Activated CD4-positive, alpha-beta T cell treated with anti-CD3 and anti-CD28 coated beads, Interleukin-2, amount 10 ng/mL, durations not matched to agents 7 days and 5 days (primary cell): ENCODE measurements around the gene MBD4. TPM values are rescaled to one million over a fixed set of nuclear protein-coding genes. Genes with fewer than 3 reads are reported as not detected.
A peak's percentile ranks its signal among the peaks of the same experiment; 100 is the strongest.
"Not testable (repeated sequence)": the region's sequence is repeated elsewhere in the genome, so short reads cannot be mapped to it uniquely, and the experiment has no call there.

ENCODE experiments used
- CTCF ChIA-PET: fragments of 350-600 bp; sonication (Branson Sonifier 250); formaldehyde crosslinking; loops from one replicate; lab custom pipeline; 2021; ENCODE audit warnings: antibody characterized with exemption; lab: Charles Lee
- POLR2A ChIA-PET: fragments of 350-600 bp; sonication (Branson Sonifier 250); formaldehyde crosslinking; loops from one replicate; lab custom pipeline; 2021; ENCODE audit warnings: antibody characterized with exemption; lab: Charles Lee
- DNase-seq: peaks from one replicate; pipeline ENCODE4 v3.0.0-alpha.2; 2020
- H3K27ac Mint-ChIP-seq: one replicate; pipeline ENCODE4 v1.8.0; 2021; ENCODE audit warnings: mild to moderate bottlenecking, moderate library complexity, mixed read lengths
- H3K27me3 Mint-ChIP-seq: one replicate; pipeline ENCODE4 v1.8.0; 2021; ENCODE audit warnings: mixed read lengths
- H3K36me3 Mint-ChIP-seq: one replicate; pipeline ENCODE4 v1.8.0; 2021; ENCODE audit warnings: low read depth, mixed read lengths
- H3K4me1 Mint-ChIP-seq: one replicate; pipeline ENCODE4 v1.8.0; 2021; ENCODE audit warnings: mixed read lengths
- H3K4me3 Mint-ChIP-seq: one replicate; pipeline ENCODE4 v1.8.0; 2021; ENCODE audit warnings: mild to moderate bottlenecking, moderate library complexity, mixed read lengths
- H3K9me3 Mint-ChIP-seq: one replicate; pipeline ENCODE4 v1.8.0; 2021; ENCODE audit warnings: mixed read lengths
- total RNA-seq, 2 experiments: library from RNA; stranded (reverse); gene quantifications; one replicate each; pipeline ENCODE4 v1.2.3, GENCODE V29; 2021

Gene MBD4
- total RNA-seq, 2 experiments from 2014 or later = 47.9 to 50.6 TPM

DNA sequence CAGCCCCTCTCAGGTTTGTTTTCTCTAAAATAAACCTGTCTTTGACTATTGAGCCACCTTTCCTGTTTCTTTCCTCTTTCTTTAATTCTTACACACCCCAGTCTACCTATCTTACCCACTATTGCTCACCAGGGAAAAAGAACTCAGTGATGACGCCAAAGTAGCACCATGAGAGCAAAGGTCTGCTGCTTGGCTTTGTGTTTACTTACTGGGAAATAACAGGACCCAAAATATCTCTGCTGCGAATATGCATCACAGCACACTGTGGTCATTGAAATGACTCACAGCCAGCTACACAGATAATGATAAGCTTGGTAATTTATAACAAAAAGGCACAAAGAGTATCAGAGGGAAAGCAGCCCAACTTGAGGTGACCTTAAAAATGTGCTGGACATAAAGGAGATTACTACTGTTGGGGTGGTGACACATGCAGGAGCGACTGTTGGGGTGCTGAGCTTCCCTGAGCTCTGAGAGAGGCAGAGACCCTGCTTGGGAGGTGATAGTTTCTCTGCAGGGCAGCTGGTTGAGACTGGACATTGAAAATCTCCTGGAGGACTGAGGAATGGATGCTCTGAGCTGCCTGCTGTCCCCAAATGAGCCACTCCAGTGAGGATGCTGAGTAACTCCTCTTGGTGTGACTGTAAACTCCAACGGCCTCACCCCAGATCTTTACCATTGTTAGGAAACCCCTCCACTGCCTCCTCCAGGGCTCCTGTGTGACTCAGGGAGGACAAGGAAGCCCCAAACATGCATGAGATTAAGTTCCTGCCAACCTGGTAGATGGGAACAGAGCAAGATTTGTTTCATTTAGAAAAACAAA lies 25.9 kb downstream of the MBD4 start:
- Mint-ChIP-seq H3K36me3 (no peaks in the 10 kb centered on the region), H3K9me3 (no peaks in the 10 kb centered on the region), H3K27ac (no peak overlapping the region), H3K27me3 (no peaks in the 10 kb centered on the region), H3K4me3 (no peak overlapping the region), H3K4me1 (no peaks in the 10 kb centered on the region)
- DNase-seq = no peak
- ChIA-PET POLR2A (no interaction called here), CTCF (interaction anchor here (0.9 to 5.3 kb wide), 4 partner anchors 9 to 26 kb away, joined by 3 to 25 read pairs (median 4); partner anchors contain the start of genes IFT122 and MBD4)

- H3K4me3 Mint-ChIP-seq, H3K4me1 Mint-ChIP-seq, H3K27ac Mint-ChIP-seq, DNase-seq, H3K9me3 Mint-ChIP-seq, POLR2A ChIA-PET, H3K27me3 Mint-ChIP-seq, H3K36me3 Mint-ChIP-seq: not testable (repeated sequence)
- CTCF ChIA-PET = interaction anchor here (1.0 to 5.3 kb wide), 4 partner anchors 8 to 26 kb away, joined by 3 to 25 read pairs (median 4); partner anchors contain the start of genes IFT122 and MBD4
Measured at GRCh38 chr3:129413238-129413637, 26.5 kb downstream of the MBD4 start.

DNA sequence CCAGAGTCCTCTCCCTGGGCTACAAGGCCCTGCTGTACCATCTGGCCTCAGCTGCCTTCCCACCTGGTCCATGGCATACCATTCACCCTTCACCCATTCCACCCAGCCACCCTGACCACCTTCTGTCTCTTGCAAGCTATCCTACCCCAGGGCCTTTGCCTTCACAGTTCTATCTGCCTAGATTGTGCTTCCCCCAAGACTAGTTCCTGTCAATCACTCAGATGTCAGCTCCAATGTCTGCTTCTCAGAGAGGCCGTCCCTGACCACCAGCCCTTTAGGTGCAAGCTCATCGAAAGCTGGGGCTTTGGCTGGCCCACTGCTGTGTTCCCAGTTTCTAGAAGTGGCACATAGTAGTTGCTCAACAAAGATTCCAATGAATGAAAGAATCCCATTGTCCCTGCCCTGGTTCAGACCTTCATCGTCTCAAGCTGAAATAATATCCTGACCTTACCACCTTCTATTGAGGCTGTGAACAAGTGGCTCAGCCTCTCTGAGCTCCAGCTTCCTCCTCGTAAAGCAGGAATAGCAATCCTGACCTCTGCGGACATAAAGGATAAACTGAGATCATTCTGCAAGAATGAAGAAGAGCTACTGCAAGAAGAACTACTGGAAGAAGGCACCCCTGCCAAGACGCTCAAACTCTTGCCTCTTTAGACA lies 27.1 kb downstream of the MBD4 start:
- POLR2A ChIA-PET = no interaction called here
- H3K4me3 Mint-ChIP-seq = no peak overlapping the region
- no peaks in the 10 kb centered on the region for H3K4me1 Mint-ChIP-seq

GRCh38 chr3:129410971-129411370 lies 28.8 kb downstream of the MBD4 start:
- H3K4me1 Mint-ChIP-seq = no peaks in the 10 kb centered on the region
- no peak for DNase-seq
- no peaks in the 10 kb centered on the region for H3K9me3 Mint-ChIP-seq
- no peaks in the 10 kb centered on the region for H3K27me3 Mint-ChIP-seq
- POLR2A ChIA-PET = no interaction called here
- no peaks in the 10 kb centered on the region for H3K36me3 Mint-ChIP-seq
- CTCF ChIA-PET = interaction anchor here (1.3 kb wide), 1 partner anchor 9 kb away, joined by 3 read pairs; no protein-coding TSS in a partner anchor
- no peak overlapping the region for H3K4me3 Mint-ChIP-seq
- H3K27ac Mint-ChIP-seq = no peak overlapping the region

More for the DNA sequence above, 27.1 kb downstream of the MBD4 start:
- H3K27me3 Mint-ChIP-seq = no peaks in the 10 kb centered on the region
- CTCF ChIA-PET = interaction anchor here (1.0 to 5.3 kb wide), 4 partner anchors 12 to 47 kb away, joined by 3 to 25 read pairs (median 3); partner anchors contain the start of genes IFT122 and MBD4
- DNase-seq = no peak
- no peaks in the 10 kb centered on the region for H3K36me3 Mint-ChIP-seq
- no peaks in the 10 kb centered on the region for H3K9me3 Mint-ChIP-seq
- H3K27ac Mint-ChIP-seq = no peak overlapping the region

GRCh38 chr3:129409541-129409940 lies 30.2 kb downstream of the MBD4 start:
- Mint-ChIP-seq H3K4me1 (no peaks in the 10 kb centered on the region), H3K27ac (no peak overlapping the region), H3K4me3 (no peak overlapping the region), H3K9me3 (no peaks in the 10 kb centered on the region), H3K27me3 (no peaks in the 10 kb centered on the region), H3K36me3 (no peaks in the 10 kb centered on the region)
- DNase-seq = no peak
- POLR2A ChIA-PET = interaction anchor here (0.7 kb wide), 1 partner anchor 147 kb away, joined by 3 read pairs; no protein-coding TSS in a partner anchor
- CTCF ChIA-PET = interaction anchor here (1.6 to 3.1 kb wide), 2 partner anchors 10 to 17 kb away, joined by 3 to 12 read pairs; no protein-coding TSS in a partner anchor

DNA sequence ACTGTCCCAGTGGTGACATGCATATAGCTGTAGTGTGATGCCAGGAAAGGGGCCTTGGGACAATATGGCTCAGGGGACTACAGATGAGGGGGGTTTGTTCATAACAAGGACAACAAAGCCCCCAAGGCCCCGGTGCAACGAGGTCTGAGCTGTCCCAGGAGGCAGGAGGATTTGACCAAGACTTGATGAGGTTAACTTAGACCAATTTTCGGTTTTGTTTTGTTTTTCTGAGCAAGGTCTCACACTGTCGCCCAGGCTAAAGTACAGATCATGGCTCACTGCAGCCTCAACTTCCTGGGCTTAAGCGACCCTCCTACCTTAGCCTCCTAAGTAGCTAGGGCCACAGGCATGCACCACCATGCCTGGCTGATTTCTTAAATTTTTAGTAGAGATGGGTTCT lies 35.1 kb downstream of the MBD4 start:
- Mint-ChIP-seq H3K36me3 (no peaks in the 10 kb centered on the region), H3K4me3 (no peak overlapping the region), H3K9me3 (no peaks in the 10 kb centered on the region), H3K27me3 (no peaks in the 10 kb centered on the region), H3K27ac (no peak overlapping the region), H3K4me1 (peaks cover 3% of the 10 kb centered on the region)
- ChIA-PET CTCF (interaction anchor here (1.1 kb wide), 1 partner anchor 9 kb away, joined by 4 read pairs; no protein-coding TSS in a partner anchor), POLR2A (no interaction called here)
- no peak for DNase-seq

- ChIA-PET CTCF (interaction anchor here (1.7 kb wide), 1 partner anchor 19 kb away, joined by 3 read pairs; no protein-coding TSS in a partner anchor), POLR2A (no interaction called here)
- Mint-ChIP-seq H3K4me1 (peaks cover 5% of the 10 kb centered on the region), H3K9me3 (no peaks in the 10 kb centered on the region), H3K27me3 (no peaks in the 10 kb centered on the region), H3K4me3 (no peak overlapping the region), H3K36me3 (no peaks in the 10 kb centered on the region), H3K27ac (no peak overlapping the region)
- no peak for DNase-seq
Measured at GRCh38 chr3:129404130-129404529, 35.6 kb downstream of the MBD4 start.

- POLR2A ChIA-PET = no interaction called here
Measured at GRCh38 chr3:129403450-129403849, 36.3 kb downstream of the MBD4 start.

DNA sequence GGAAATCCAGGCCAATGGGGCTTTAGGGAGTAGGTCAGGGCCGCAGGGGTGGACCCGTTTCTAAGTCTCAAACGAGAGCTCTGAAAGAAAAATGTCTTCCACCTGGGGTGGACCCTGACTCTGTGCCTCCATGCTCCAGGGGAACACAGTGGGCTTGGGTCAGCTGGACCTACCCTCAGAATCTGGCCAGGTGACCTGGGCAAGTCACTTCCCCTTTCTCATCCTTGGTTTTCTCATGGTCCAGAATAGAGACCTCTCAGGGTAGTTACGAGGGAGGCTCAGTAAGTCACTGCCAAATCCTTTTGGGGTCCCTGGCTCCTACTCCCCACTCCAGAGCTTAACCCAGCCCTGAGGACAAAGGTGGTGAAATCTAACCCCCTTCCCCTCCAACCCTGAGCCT lies 37.1 kb downstream of the MBD4 start:
- no peak for DNase-seq
- Mint-ChIP-seq H3K36me3 (peaks cover 2% of the 10 kb centered on the region), H3K27ac (no peak overlapping the region), H3K9me3 (no peaks in the 10 kb centered on the region), H3K4me1 (peaks cover 16% of the 10 kb centered on the region), H3K4me3 (no peak overlapping the region), H3K27me3 (no peaks in the 10 kb centered on the region)
- POLR2A ChIA-PET = no interaction called here
- CTCF ChIA-PET = interaction anchor here (0.9 to 2.3 kb wide), 4 partner anchors 11 to 387 kb away, joined by 3 to 6 read pairs (median 3); no protein-coding TSS in a partner anchor

More at GRCh38 chr3:129403450-129403849, 36.3 kb downstream of the MBD4 start:
- H3K9me3 Mint-ChIP-seq = no peaks in the 10 kb centered on the region
- DNase-seq = no peak
- no peak overlapping the region for H3K4me3 Mint-ChIP-seq
- peaks cover 9% of the 10 kb centered on the region for H3K4me1 Mint-ChIP-seq
- no peak overlapping the region for H3K27ac Mint-ChIP-seq
- CTCF ChIA-PET = interaction anchor here (0.9 to 1.7 kb wide), 3 partner anchors 11 to 387 kb away, joined by 3 read pairs; no protein-coding TSS in a partner anchor
- no peaks in the 10 kb centered on the region for H3K27me3 Mint-ChIP-seq
- H3K36me3 Mint-ChIP-seq = no peaks in the 10 kb centered on the region

GRCh38 chr3:129402210-129402609 lies 37.5 kb downstream of the MBD4 start:
- no peaks in the 10 kb centered on the region for H3K27me3 Mint-ChIP-seq
- H3K4me1 Mint-ChIP-seq = peaks cover 20% of the 10 kb centered on the region
- DNase-seq = no peak
- H3K4me3 Mint-ChIP-seq = no peak overlapping the region
- ChIA-PET POLR2A (no interaction called here), CTCF (interaction anchor here (1.0 to 2.9 kb wide), 5 partner anchors 8 to 21 kb away, joined by 3 to 25 read pairs (median 3); no protein-coding TSS in a partner anchor)
- no peaks in the 10 kb centered on the region for H3K9me3 Mint-ChIP-seq
- H3K27ac Mint-ChIP-seq = no peak overlapping the region
- peaks cover 2% of the 10 kb centered on the region for H3K36me3 Mint-ChIP-seq

DNA sequence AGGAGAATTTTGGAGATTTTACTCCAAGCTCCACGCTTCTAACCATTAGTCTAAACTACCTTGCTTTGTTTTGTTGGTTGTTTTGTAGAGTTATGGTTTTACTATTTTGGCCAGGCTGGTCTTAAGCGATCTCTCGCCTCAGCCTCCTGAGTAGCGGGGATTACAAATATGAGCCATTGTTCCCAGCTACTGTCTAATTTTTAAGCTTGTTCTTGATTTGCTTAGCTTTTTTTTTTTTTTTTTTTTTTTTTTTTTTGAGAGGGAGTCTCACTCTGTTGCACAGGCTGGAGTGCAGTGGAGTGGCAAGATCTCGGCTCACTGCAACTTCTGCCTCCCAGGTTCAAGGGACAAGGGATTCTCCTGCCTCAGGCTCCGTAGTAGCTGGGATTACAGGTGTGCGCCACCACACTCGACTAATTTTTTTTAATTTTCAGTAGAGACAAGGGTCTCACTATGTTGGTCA lies 39.8 kb downstream of the MBD4 start:
- Mint-ChIP-seq H3K4me1 (peaks cover 37% of the 10 kb centered on the region), H3K27me3 (no peaks in the 10 kb centered on the region), H3K4me3 (peak overlapping the region; percentile 90), H3K27ac (peak overlapping the region; percentile 97), H3K36me3 (peaks cover 18% of the 10 kb centered on the region), H3K9me3 (no peaks in the 10 kb centered on the region)
- ChIA-PET POLR2A (interaction anchor here (0.6 kb wide), 1 partner anchor 17 kb away, joined by 6 read pairs; no protein-coding TSS in a partner anchor), CTCF (interaction anchor here (0.6 to 2.9 kb wide), 13 partner anchors 8 to 205 kb away, joined by 3 to 25 read pairs (median 4); partner anchors contain the start of gene MBD4)
- no peak for DNase-seq

DNA sequence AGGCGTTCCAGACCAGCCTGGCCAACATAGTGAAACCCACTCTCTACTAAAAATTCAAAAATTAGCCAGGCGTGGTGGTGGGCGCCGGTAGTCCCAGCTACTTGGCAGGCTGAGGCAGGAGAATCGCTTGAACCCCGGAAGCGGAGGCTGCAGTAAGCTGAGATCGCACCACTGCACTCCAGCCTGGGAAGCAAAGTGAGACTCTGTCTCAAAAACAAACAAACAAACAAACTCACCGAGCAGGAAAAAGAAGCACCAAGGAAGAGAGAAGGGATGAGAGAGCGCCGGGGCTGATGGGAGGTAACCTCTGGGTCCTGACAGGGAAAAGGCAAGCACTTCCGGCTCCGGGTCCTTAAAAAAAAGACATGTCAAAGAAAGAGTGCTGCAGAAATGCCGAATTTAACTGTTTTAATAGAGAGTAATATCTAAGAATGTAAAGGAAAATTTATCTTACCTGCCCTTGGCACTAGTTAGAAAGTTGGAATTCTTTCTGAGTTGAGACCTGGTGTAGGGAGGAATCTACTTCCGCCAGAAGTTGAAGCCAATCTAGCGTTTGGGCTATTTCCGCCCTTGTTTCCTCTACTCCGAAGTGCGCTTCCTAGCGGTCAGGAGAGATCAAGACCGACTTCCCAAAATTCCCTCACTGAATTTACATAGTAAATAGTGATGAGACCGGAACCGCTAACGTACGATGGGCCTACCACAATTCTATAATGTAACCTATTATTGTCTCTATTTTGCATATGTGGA lies 40.4 kb downstream of the MBD4 start:
- POLR2A ChIA-PET = no interaction called here
- Mint-ChIP-seq H3K4me1 (peaks cover 41% of the 10 kb centered on the region), H3K9me3 (no peaks in the 10 kb centered on the region), H3K27ac (peak overlapping the region; percentile 97), H3K4me3 (peak overlapping the region; percentile 90), H3K36me3 (peaks cover 22% of the 10 kb centered on the region), H3K27me3 (no peaks in the 10 kb centered on the region)
- peak; percentile 89 for DNase-seq
- CTCF ChIA-PET = interaction anchor here (0.6 to 2.9 kb wide), 13 partner anchors 9 to 204 kb away, joined by 3 to 25 read pairs (median 4); partner anchors contain the start of gene MBD4
